GM13976 (cell line): ENCODE data around the gene CACNB4.

Experiments used
- DNase-seq: peaks from one replicate; pipeline ENCODE4 v3.0.0; 2012; ENCODE audit warnings: low spot score
- in situ Hi-C: fragments of 300-500 bp; cut with MboI; formaldehyde crosslinking; loops from one replicate; pipeline ENCODE4 v1.12.0; 2022; ENCODE audit warnings: low sequenced_read_pairs, mixed read lengths, inconsistent platforms; ENCODE audit not compliant: unreplicated experiment
- TF ChIP-seq, protein P1 (sequence below): IDR thresholded peaks from 2 replicates; pipeline ENCODE4 v1.5.1; 2012; ENCODE audit warnings: borderline replicate concordance, mild to moderate bottlenecking; ENCODE audit not compliant: insufficient read depth; ENCODE audit errors: extremely low read depth, missing control alignments, control extremely low read depth

Gene CACNB4

DNA sequence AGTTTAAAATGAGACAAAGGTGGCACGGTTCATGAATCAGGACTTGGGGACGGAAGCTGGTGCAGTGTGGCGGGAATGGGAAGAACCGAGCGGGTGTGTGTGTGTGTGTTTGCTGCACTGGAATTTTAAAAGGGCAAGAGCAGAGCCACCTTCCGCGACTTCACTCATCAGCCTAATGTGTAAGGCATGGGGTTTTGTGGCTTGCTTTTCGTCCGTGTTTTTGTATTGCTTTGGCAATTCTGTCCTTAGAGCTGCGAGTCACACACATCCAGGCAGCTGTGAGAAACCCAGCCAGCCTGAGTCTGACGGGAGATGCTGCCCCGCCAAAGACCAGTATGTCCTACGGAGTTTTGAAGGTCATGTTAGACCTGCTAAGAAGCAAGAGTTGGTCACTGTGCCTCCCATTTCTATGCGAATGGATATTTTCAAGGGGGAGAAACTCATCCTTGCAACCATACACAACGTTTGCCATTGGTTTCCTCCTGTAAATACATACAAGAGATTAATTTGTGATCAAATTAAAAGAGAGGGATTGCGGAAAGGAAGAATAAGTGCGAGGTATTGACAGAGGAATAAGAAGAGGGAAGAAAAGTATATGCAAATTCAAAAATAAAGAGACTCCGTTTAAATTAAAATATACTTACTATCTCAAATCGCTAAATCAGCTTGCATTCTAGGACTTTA lies 665 bp upstream of the CACNB4 start:
- peak; percentile 46 for DNase-seq
- in situ Hi-C loops: no loop called here
- TF ChIP-seq, protein P1, sequence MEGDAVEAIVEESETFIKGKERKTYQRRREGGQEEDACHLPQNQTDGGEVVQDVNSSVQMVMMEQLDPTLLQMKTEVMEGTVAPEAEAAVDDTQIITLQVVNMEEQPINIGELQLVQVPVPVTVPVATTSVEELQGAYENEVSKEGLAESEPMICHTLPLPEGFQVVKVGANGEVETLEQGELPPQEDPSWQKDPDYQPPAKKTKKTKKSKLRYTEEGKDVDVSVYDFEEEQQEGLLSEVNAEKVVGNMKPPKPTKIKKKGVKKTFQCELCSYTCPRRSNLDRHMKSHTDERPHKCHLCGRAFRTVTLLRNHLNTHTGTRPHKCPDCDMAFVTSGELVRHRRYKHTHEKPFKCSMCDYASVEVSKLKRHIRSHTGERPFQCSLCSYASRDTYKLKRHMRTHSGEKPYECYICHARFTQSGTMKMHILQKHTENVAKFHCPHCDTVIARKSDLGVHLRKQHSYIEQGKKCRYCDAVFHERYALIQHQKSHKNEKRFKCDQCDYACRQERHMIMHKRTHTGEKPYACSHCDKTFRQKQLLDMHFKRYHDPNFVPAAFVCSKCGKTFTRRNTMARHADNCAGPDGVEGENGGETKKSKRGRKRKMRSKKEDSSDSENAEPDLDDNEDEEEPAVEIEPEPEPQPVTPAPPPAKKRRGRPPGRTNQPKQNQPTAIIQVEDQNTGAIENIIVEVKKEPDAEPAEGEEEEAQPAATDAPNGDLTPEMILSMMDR: no peak

DNA sequence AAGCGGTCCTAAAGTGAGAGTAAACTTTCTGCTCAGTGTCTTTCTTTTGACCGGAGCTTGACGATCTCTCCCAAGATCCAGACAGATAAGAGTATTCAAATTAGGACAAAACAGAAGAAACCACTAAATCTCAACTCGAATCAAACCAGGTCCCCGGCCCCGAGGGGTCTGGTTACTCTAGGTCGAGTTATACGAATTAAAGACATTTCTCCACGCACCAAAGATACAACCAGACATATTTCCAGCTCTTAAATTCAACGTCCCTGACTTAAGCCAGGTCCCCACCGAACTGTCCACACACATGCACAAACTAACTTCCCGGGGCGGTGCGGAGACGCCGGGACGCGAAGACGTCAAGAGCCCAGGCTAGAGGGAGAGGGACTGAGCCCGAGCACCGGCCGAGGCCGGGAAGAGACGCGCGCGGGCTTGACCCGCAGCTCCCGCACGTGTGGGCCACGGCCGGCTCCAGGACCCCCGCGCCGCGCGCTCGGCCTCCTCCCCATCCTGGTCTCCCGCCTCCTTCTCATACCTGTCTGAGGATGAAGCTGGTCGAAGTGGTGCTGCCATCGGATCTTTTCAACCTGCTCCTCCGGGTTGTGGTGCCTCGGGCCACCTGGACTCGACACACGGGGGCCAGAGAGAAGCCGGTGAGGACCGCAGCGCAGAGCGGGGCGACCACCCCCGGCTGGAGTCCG lies 896 bp downstream of the CACNB4 start:
- TF ChIP-seq, protein P1: no peak
- peak; percentile 71 for DNase-seq
- in situ Hi-C loops: no loop called here

DNA sequence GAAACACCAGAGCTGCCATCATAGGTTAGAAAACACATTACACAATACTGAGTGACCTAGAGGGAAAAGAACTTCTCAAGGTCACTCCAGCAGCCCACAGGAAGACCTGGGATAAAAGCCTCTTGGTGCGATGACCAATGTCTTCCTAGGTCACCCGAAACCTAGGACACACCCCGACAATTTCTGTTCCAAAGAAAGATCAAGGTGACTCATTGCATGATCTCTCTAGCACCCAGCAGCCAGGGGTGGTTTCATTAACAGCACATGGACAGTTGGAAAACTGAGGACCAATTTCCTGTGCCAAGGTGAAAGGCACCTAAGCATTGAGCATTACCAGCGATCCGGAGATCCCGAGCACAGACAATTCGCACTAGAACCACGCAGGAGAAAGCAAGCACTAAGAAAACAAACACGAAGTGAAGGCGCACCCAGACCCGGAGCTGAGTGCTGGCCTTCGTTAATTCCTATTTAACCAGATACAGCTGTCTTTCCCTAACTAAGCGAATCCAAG lies 1.5 kb downstream of the CACNB4 start:
- TF ChIP-seq, protein P1: no peak
- in situ Hi-C loops: no loop called here
- no peak for DNase-seq

DNA sequence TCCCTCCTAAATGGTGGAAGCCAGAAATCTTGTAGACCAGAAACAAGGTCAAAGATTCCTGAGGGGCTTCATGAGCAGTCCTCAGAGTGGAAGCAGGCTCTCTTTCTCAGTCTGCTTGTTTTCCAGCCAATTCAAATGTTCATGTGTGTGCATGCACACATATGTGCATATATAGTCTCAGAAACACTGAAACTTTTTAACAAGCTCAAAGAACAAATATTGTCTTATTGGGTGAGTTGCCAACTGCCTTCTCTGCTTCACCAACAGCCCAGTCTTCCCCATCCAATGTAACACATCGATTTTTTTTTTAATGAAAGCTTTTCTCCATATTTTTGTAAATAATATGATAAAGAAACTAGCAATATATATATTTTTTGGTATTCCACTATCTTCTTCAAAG lies 3.7 kb downstream of the CACNB4 start:
- TF ChIP-seq, protein P1: no peak
- no peak for DNase-seq
- in situ Hi-C loops: no loop called here

DNA sequence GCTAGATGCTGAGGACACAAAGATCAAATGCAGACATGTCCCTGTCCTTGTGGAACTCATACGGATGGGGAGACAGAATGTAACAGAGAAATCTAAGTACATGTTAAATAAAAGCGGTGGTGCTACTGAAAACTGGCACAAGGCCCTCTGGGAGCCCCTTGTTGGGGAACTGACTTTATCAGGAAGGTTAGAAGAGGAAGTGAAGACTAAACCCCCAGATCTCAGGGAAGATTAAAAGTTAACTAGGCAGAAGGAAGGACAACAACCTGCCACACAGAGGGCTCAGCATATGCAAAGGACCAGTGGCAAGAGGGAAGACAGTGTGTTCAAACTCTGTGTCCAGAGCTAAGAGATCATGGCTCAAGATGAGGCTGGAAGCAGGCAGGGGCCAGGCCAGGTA lies 4.8 kb downstream of the CACNB4 start:
- no peak for DNase-seq
- TF ChIP-seq, protein P1: no peak
- in situ Hi-C loops: no loop called here

DNA sequence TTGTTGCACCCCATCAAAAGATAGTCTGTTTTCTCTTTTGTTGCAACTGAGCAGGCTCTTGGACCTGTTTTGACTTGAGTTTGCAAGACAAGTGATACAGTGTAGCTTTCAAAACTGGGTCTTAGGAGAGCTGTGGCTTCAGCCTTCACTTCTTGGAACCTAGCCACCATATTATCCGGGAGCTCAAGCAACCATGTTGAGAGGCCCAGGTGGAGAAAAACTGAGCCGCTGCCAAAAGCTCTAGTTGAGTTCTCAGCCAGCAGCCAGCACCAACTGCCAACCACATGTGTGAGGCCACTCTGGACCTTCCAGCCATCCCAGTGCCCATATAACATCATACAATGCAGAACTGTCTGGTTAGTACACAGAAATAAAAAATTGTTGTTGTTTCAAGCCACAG lies 5.4 kb downstream of the CACNB4 start:
- DNase-seq: no peak
- TF ChIP-seq, protein P1: no peak
- in situ Hi-C loops: no loop called here
